ENCODE results near the gene RNPEP.
"Not testable (repeated sequence)": the region's sequence is repeated elsewhere in the genome, so short reads cannot be mapped to it uniquely, and the experiment has no call there.

GRCh38 chr1:202054673-202055072 is 72.2 kb downstream of the RNPEP start:
- not testable (repeated sequence) for TF ChIP-seq CTCF, POLR2A, EP300 (IDR thresholded peaks at IDR 0.05)

Data from tibial nerve (tissue), 4 donors.